Breast epithelium (tissue), 3 donors: ENCODE measurements around the gene ADCY2.

Experiments
- CTCF ChIP-seq, 3 donors: fragments of 450-650 bp; IDR thresholded peaks; one replicate each; pipeline ENCODE4 v1.5.1; 2016 to 2017; ENCODE audit warnings: antibody characterized with exemption in 3 of 3, mild to moderate bottlenecking in 3 of 3, moderate library complexity in 3 of 3
- POLR2A ChIP-seq: fragments of 450-650 bp; IDR thresholded peaks from one replicate; pipeline ENCODE4 v1.6.1; 2016; ENCODE audit warnings: antibody characterized with exemption, mild to moderate bottlenecking, moderate library complexity
- POLR2AphosphoS5 ChIP-seq, 3 donors: sonication (generic); formaldehyde crosslinking; IDR thresholded peaks; one replicate each; pipeline ENCODE4 v1.6.1; 2017; ENCODE audit warnings: antibody characterized with exemption in 3 of 3

- TF ChIP-seq POLR2AphosphoS5 (IDR thresholded peaks at IDR 0.05) (no peak), CTCF (IDR thresholded peaks at IDR 0.05) (no peak), POLR2A (no peak)
Observed at GRCh38 chr5:7420510-7421280, 24.8 kb downstream of the ADCY2 start.
